ENCODE results near the gene THADA.
"Not testable (repeated sequence)": the region's sequence is repeated elsewhere in the genome, so short reads cannot be mapped to it uniquely, and the experiment has no call there.

THADA gene

GRCh38 chr2:43459446-43460173 is 136.2 kb downstream of the THADA start:
- Mint-ChIP-seq H3K4me3 (no peak overlapping the region), H3K27ac (no peak overlapping the region), H3K36me3 (peaks cover 6% of the 10 kb centered on the region), H3K4me1 (peaks cover 13% of the 10 kb centered on the region), H3K9me3 (no peaks in the 10 kb centered on the region)
- DNase-seq (ENCODE audit: low spot score in 2 of 2) (no peak), ATAC-seq (no peak)

GRCh38 chr2:43458014-43458628 is 137.7 kb downstream of the THADA start:
- DNase-seq (ENCODE audit: low spot score in 2 of 2) (no peak), ATAC-seq (no peak)
- Mint-ChIP-seq H3K9me3 (no peaks in the 10 kb centered on the region), H3K4me3 (no peak overlapping the region), H3K27ac (no peak overlapping the region), H3K4me1 (peaks cover 13% of the 10 kb centered on the region), H3K36me3 (peaks cover 6% of the 10 kb centered on the region)

DNA sequence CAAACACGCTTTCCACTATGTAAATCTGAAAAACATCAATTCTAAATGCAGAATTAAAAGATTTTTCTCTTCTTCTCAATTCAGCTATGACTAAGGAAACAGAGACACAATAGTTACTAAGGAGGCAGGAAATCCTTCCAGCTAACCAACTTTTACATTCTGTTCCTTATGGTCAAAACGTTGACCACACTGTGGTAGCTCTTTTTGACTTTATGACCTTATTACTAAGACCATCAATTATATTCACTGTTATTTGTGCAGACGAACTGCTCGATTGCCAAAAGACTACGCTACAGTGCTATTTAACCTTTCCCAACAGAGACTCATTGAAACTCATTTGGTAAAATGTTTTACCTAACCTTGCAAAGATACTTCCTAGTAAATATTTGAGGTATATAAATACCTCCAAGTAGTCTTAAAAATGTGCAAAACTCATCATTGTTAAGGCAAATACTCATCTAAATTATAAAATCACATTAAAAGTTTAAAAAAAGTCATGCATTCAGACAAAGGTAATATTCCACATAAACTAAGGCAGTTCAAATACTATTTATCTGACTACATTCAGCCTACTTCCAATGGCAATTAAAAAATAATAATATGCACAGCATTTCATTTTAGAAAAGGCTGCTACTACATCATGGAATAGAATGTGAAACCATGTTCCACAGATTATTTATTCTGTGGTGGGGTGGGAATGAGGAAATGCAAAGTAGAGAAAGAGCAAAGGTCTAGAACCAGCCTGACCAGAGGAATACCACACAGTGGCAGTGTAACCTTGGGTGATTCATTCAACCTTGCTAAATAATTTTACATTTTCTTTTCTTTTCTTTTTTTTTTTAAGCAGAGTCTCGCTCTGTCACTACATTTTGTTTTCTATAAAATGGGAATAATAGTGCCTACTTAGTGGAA is 139.9 kb downstream of the THADA start:
- ATAC-seq: no peak
- peaks cover 3% of the 10 kb centered on the region for H3K9me3 Mint-ChIP-seq
- no peak overlapping the region for H3K27ac Mint-ChIP-seq
- peaks cover 13% of the 10 kb centered on the region for H3K4me1 Mint-ChIP-seq
- DNase-seq (ENCODE audit: low spot score in 2 of 2): no peak
- H3K36me3 Mint-ChIP-seq: peaks cover 6% of the 10 kb centered on the region
- H3K4me3 Mint-ChIP-seq: no peak overlapping the region

DNA sequence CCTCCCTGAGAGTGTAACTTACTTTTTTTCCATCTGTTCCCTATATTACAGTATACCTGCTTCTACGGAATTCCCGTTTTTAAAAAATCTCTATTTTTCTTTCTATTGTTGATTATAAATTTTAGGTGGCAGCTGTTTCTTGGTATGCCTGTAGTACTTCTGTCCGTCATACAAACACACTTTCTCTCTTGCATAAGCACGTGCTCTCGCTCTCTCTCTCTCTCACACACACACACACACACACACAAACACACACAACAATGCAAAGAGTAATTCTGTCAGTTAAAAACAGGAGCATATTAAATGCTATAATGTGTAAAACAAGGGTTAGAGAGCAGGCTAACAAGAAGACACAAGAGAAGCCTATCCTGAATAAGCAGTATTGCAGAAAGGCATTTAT is 140.5 kb downstream of the THADA start:
- no peak overlapping the region for H3K4me3 Mint-ChIP-seq
- H3K27ac Mint-ChIP-seq: peak overlapping the region; percentile 5
- H3K36me3 Mint-ChIP-seq: no peaks in the 10 kb centered on the region
- ATAC-seq (no peak), DNase-seq (ENCODE audit: low spot score in 2 of 2) (no peak)
- peaks cover 7% of the 10 kb centered on the region for H3K9me3 Mint-ChIP-seq
- H3K4me1 Mint-ChIP-seq: peaks cover 7% of the 10 kb centered on the region

GRCh38 chr2:43454791-43455190 is 141.0 kb downstream of the THADA start:
- peak overlapping the region; percentile 5 for H3K27ac Mint-ChIP-seq

GRCh38 chr2:43453179-43454170 is 142.4 kb downstream of the THADA start:
- no peak overlapping the region for H3K4me3 Mint-ChIP-seq
- no peak for ATAC-seq
- peaks cover 7% of the 10 kb centered on the region for H3K9me3 Mint-ChIP-seq
- peaks cover 5% of the 10 kb centered on the region for H3K36me3 Mint-ChIP-seq
- H3K27ac Mint-ChIP-seq: no peak overlapping the region
- H3K4me1 Mint-ChIP-seq: peaks cover 7% of the 10 kb centered on the region
- DNase-seq (ENCODE audit: low spot score in 2 of 2): no peak

More at GRCh38 chr2:43454791-43455190, 141.0 kb downstream of the THADA start:
- Mint-ChIP-seq H3K9me3 (peaks cover 7% of the 10 kb centered on the region), H3K4me3 (no peak overlapping the region), H3K4me1 (peaks cover 7% of the 10 kb centered on the region), H3K36me3 (no peaks in the 10 kb centered on the region)
- ATAC-seq: no peak
- DNase-seq (ENCODE audit: low spot score in 2 of 2): no peak

DNA sequence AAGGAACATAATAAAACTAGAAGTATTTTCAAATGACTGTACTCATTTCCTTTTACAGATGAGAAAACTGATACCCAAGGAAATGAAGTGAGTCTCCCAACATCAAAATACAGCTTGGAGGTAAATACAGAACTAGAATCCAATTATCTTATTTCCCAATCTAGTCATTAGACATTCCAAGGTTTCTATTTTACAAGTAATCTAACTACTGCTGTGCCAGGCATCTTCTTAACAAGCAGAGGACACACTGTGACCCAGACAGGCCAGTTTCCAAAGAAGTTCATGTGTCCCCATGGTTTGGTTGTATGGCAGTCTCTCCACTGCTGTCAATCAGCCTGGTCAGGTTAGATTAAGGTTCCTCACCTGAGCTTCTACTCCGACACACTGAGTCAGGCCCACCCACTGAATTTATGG is 143.5 kb downstream of the THADA start:
- H3K27ac Mint-ChIP-seq: no peak overlapping the region
- peaks cover 7% of the 10 kb centered on the region for H3K4me1 Mint-ChIP-seq
- no peak overlapping the region for H3K4me3 Mint-ChIP-seq
- H3K9me3 Mint-ChIP-seq: peaks cover 7% of the 10 kb centered on the region
- ATAC-seq (no peak), DNase-seq (ENCODE audit: low spot score in 2 of 2) (no peak)
- H3K36me3 Mint-ChIP-seq: peaks cover 5% of the 10 kb centered on the region

DNA sequence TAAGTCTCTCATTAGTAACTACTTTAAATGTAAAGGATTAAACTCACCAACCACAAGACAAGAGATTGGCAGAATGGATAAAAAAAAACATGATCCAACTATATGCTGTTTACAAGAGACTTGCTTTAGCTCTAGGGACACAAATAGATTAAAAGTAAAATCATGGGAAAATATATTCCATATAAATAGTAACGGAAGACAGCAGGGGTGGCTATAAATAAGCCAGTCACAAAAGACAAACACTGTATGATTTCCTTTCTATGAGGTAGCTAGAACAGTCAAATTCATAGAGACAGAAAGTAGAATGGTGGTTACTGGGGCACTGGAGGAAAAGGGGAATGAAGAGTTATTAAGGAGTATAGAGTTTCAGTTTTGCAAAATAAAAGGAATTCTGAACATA is 145.2 kb downstream of the THADA start:
- Mint-ChIP-seq H3K4me3 (no peak overlapping the region), H3K27ac (no peak overlapping the region), H3K4me1 (peaks cover 3% of the 10 kb centered on the region), H3K9me3 (peaks cover 7% of the 10 kb centered on the region), H3K36me3 (peaks cover 10% of the 10 kb centered on the region)
- DNase-seq (ENCODE audit: low spot score in 2 of 2) (no peak), ATAC-seq (no peak)

DNA sequence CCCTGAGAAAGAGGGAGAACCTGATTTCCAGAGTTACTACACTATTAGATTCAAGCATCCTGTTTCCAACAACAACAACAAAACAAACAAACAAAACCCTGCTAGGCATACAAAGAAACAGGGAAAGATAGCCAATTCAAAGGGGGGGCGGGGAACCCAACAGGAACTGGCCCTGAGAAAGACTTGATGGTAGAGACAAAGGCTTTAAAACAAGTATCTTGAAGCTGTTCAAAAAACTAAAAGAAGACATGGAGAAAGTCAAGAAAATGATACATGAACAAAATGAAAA is 147.1 kb downstream of the THADA start:
- H3K36me3 Mint-ChIP-seq: peaks cover 10% of the 10 kb centered on the region
- H3K9me3 Mint-ChIP-seq: peaks cover 7% of the 10 kb centered on the region
- ATAC-seq: no peak
- H3K4me1 Mint-ChIP-seq: no peaks in the 10 kb centered on the region
- no peak for DNase-seq (ENCODE audit: low spot score in 2 of 2)
- H3K4me3 Mint-ChIP-seq: no peak overlapping the region
- H3K27ac Mint-ChIP-seq: no peak overlapping the region

- Mint-ChIP-seq H3K9me3 (peaks cover 7% of the 10 kb centered on the region), H3K4me3 (no peak overlapping the region), H3K4me1 (no peaks in the 10 kb centered on the region), H3K27ac (no peak overlapping the region), H3K36me3 (peaks cover 10% of the 10 kb centered on the region)
- DNase-seq (ENCODE audit: low spot score in 2 of 2) (no peak), ATAC-seq (no peak)
Measured at GRCh38 chr2:43448011-43448821, 147.6 kb downstream of the THADA start.

GRCh38 chr2:43446755-43447154 is 149.1 kb downstream of the THADA start:
- not testable (repeated sequence) for DNase-seq (ENCODE audit: low spot score in 2 of 2); H3K27ac Mint-ChIP-seq; H3K9me3 Mint-ChIP-seq; H3K4me1 Mint-ChIP-seq; ATAC-seq; H3K4me3 Mint-ChIP-seq
- H3K36me3 Mint-ChIP-seq: peaks cover 17% of the 10 kb centered on the region

GRCh38 chr2:43445781-43446180 is 150.1 kb downstream of the THADA start:
- ATAC-seq (no peak), DNase-seq (ENCODE audit: low spot score in 2 of 2) (no peak)
- Mint-ChIP-seq H3K9me3 (peaks cover 4% of the 10 kb centered on the region), H3K36me3 (peaks cover 18% of the 10 kb centered on the region), H3K27ac (no peak overlapping the region), H3K4me3 (no peak overlapping the region), H3K4me1 (no peaks in the 10 kb centered on the region)

GRCh38 chr2:43444989-43445645 is 150.7 kb downstream of the THADA start:
- no peak overlapping the region for H3K27ac Mint-ChIP-seq
- ATAC-seq (no peak), DNase-seq (ENCODE audit: low spot score in 2 of 2) (no peak)
- no peaks in the 10 kb centered on the region for H3K9me3 Mint-ChIP-seq
- H3K36me3 Mint-ChIP-seq: peaks cover 18% of the 10 kb centered on the region
- H3K4me1 Mint-ChIP-seq: no peaks in the 10 kb centered on the region
- H3K4me3 Mint-ChIP-seq: no peak overlapping the region

- Mint-ChIP-seq H3K36me3 (peaks cover 13% of the 10 kb centered on the region), H3K4me3 (no peak overlapping the region)
- DNase-seq (ENCODE audit: low spot score in 2 of 2): no peak
Measured at GRCh38 chr2:43443282-43443681, 152.6 kb downstream of the THADA start.

More at GRCh38 chr2:43443282-43443681, 152.6 kb downstream of the THADA start:
- H3K4me1 Mint-ChIP-seq: no peaks in the 10 kb centered on the region
- H3K27ac Mint-ChIP-seq: no peak overlapping the region
- no peaks in the 10 kb centered on the region for H3K9me3 Mint-ChIP-seq
- no peak for ATAC-seq

All from stimulated activated effector memory CD8-positive, alpha-beta T cell treated with anti-CD3 and anti-CD28 coated beads, Interleukin-12 subunit alpha, Interleukin-12 subunit beta, amount 100 ng/mL, for 72 hours (primary cell).